ENCODE measurements around the gene RXRB. TPM values are rescaled to one million over a fixed set of nuclear protein-coding genes. Genes with fewer than 3 reads are reported as not detected.
A peak's percentile ranks its signal among the peaks of the same experiment; 100 is the strongest.

The RXRB gene
- total and polyA plus RNA-seq, 2 of the 13 experiments (the other 11 are each of a cell fraction or from before 2014, with no cell fraction given): 26.7 to 55.7 TPM

GRCh38 chr6:33208091-33208967 lies 7.9 kb upstream of the RXRB start, which contains the start of gene RING1 (continued):
- peak; percentile 94 for TF ChIP-seq PHF8 (CRISPR knock-in tag; IDR thresholded peaks at IDR 0.05)
- TF ChIP-seq KLF16 (CRISPR knock-in tag; IDR thresholded peaks at IDR 0.05): peak in 1 of 2 experiments; percentile 85; a peak in 1 of 4 replicates
- peak; percentile 59; the same call in 1 of the 2 replicates for TF ChIP-seq KDM5A (IDR thresholded peaks at IDR 0.05; ENCODE audit: borderline replicate concordance, low read length)
- TF ChIP-seq TFDP1 (CRISPR knock-in tag; IDR thresholded peaks at IDR 0.05; ENCODE audit: borderline replicate concordance): peak; percentile 86
- TF ChIP-seq HNRNPUL1 (IDR thresholded peaks at IDR 0.05; ENCODE audit: low read depth, low read length): 0 out of 2 replicates have a peak, but pooled peaks have one; percentile 38
- no peak for TF ChIP-seq ZNF44 (CRISPR knock-in tag; IDR thresholded peaks at IDR 0.05)
- no peak for TF ChIP-seq SNAPC2 (CRISPR knock-in tag; IDR thresholded peaks at IDR 0.05)
- TF ChIP-seq BATF2 (CRISPR knock-in tag; IDR thresholded peaks at IDR 0.05): peak; percentile 97
- peak; percentile 66 for TF ChIP-seq MEIS2 (CRISPR knock-in tag; IDR thresholded peaks at IDR 0.05)
- peak; percentile 72; the same call in 1 of the 2 replicates for TF ChIP-seq ZBTB43 (CRISPR knock-in tag; conservative IDR thresholded peaks at IDR 0.05)
- no peak; the same call in none of the 2 replicates for TF ChIP-seq NR0B2 (CRISPR knock-in tag; IDR thresholded peaks at IDR 0.05)
- no peak for TF ChIP-seq PAXIP1 (CRISPR knock-in tag; conservative IDR thresholded peaks at IDR 0.05)
- TF ChIP-seq MTA1 (CRISPR knock-in tag; IDR thresholded peaks at IDR 0.05; ENCODE audit: borderline replicate concordance): peak; percentile 99; the same call in 1 of the 2 replicates
- 0 out of 2 replicates have a peak, but pooled peaks have one; percentile 18 for TF ChIP-seq CREBL2 (CRISPR knock-in tag; IDR thresholded peaks at IDR 0.05; ENCODE audit: borderline replicate concordance)
- no peak for TF ChIP-seq NR2F2 (IDR thresholded peaks at IDR 0.05; ENCODE audit: borderline replicate concordance, low read depth)
- peak; percentile 56; the same call in 1 of the 2 replicates for TF ChIP-seq ZNF724P (CRISPR knock-in tag; IDR thresholded peaks at IDR 0.05; ENCODE audit: borderline replicate concordance)
- TF ChIP-seq ZSCAN20 (CRISPR knock-in tag; IDR thresholded peaks at IDR 0.05; ENCODE audit: borderline replicate concordance): no peak
- peak; percentile 90 for TF ChIP-seq KMT2A (CRISPR knock-in tag; IDR thresholded peaks at IDR 0.05)
- TF ChIP-seq ZNF253 (CRISPR knock-in tag; IDR thresholded peaks at IDR 0.05; ENCODE audit: borderline replicate concordance): 0 out of 2 replicates have a peak, but pooled peaks have one; percentile 36
- peak; percentile 75; the same call in 1 of the 2 replicates for TF ChIP-seq WIZ (CRISPR knock-in tag; IDR thresholded peaks at IDR 0.05)
- TF ChIP-seq TAF1 (CRISPR knock-in tag; IDR thresholded peaks at IDR 0.05): peak; percentile 89
